GM21529 (cell line): ENCODE results near the gene TOPBP1.
"Not testable (repeated sequence)": the region's sequence is repeated elsewhere in the genome, so short reads cannot be mapped to it uniquely, and the experiment has no call there.

Experiments used
- ATAC-seq: cut with Tn5 transposase; IDR thresholded peaks from one replicate; pipeline ENCODE4 v1.9.1; 2021; ENCODE audit not compliant: unreplicated experiment

The TOPBP1 gene

GRCh38 chr3:133661454-133662277 lies at the start of gene TOPBP1:
Gene TOPBP1, minus strand, starts transcription at chr3:133661941. Its CDS starts 814 bp downstream, at chr3:133661127.
- peak; percentile 86 for ATAC-seq

- ATAC-seq: no peak
Measured at GRCh38 chr3:133711013-133711412, 49.3 kb upstream of the TOPBP1 start.

GRCh38 chr3:133709139-133709750 lies 47.5 kb upstream of the TOPBP1 start:
- ATAC-seq: no peak

- no peak for ATAC-seq
Measured at GRCh38 chr3:133706033-133706432, 44.3 kb upstream of the TOPBP1 start.

- ATAC-seq: no peak
Measured at GRCh38 chr3:133703915-133704314, 42.2 kb upstream of the TOPBP1 start.

- ATAC-seq: no peak
Measured at GRCh38 chr3:133701435-133702358, 40.0 kb upstream of the TOPBP1 start.

GRCh38 chr3:133700351-133700750 lies 38.6 kb upstream of the TOPBP1 start:
- no peak for ATAC-seq

GRCh38 chr3:133699903-133700302 lies 38.2 kb upstream of the TOPBP1 start:
- no peak for ATAC-seq

GRCh38 chr3:133699467-133699866 lies 37.7 kb upstream of the TOPBP1 start:
- no peak for ATAC-seq

- no peak for ATAC-seq
Measured at GRCh38 chr3:133697960-133698359, 36.2 kb upstream of the TOPBP1 start.

- no peak for ATAC-seq
Measured at GRCh38 chr3:133695560-133696171, 33.9 kb upstream of the TOPBP1 start.

- ATAC-seq: no peak
Measured at GRCh38 chr3:133694288-133695268, 32.8 kb upstream of the TOPBP1 start.

- ATAC-seq: no peak
Measured at GRCh38 chr3:133693821-133694220, 32.1 kb upstream of the TOPBP1 start.

GRCh38 chr3:133692759-133693158 lies 31.0 kb upstream of the TOPBP1 start:
- ATAC-seq: no peak

GRCh38 chr3:133691273-133692107 lies 29.7 kb upstream of the TOPBP1 start:
- no peak for ATAC-seq

GRCh38 chr3:133677993-133678392 lies 16.3 kb upstream of the TOPBP1 start:
- ATAC-seq: not testable (repeated sequence)

GRCh38 chr3:133676336-133677118 lies 14.8 kb upstream of the TOPBP1 start:
- no peak for ATAC-seq
